H1 (cell line): ENCODE data around the gene IRF7. TPM values are rescaled to one million over a fixed set of nuclear protein-coding genes. Genes with fewer than 3 reads are reported as not detected.

Experiments used
- BCL11A ChIP-seq, 2 experiments: IDR thresholded peaks; one replicate each; pipeline ENCODE4 v1.6.1; 2011; ENCODE audit warnings: low read depth in 2 of 2, low read length in 2 of 2, mild to moderate bottlenecking in 2 of 2
- CREB1 ChIP-seq: IDR thresholded peaks from 2 replicates; pipeline ENCODE4 v1.6.1; 2012; ENCODE audit warnings: inconsistent platforms
- FOSL1 ChIP-seq: IDR thresholded peaks from 2 replicates; pipeline ENCODE4 v1.6.1; 2011; ENCODE audit warnings: mild to moderate bottlenecking, low read depth, low read length, moderate library complexity; ENCODE audit not compliant: insufficient read depth
- TCF12 ChIP-seq: IDR thresholded peaks from 2 replicates; pipeline ENCODE4 v1.6.1; 2011; ENCODE audit warnings: low read depth, mild to moderate bottlenecking, low read length
- polyA plus RNA-seq, 7 experiments: library from polyadenylated mRNA; depleted of rRNA in 3 of 7; stranded (reverse) in 5 of 7; unstranded in 2 of 7; fragments of >200 nt in 5 of 7; fragments of 200-250 nt in 2 of 7; gene quantifications; 1 replicate in 5 of 7; 2 replicates in 1 of 7; 4 replicates in 1 of 7; pipeline versions ENCODE4 v1.2.1 to v1.2.3, GENCODE V29; 2011 to 2013; ENCODE audit warnings: missing spikeins in 2 of 7, mixed read lengths in 2 of 7
- total RNA-seq: library from RNA; stranded (reverse); fragmentation: NEBNext Ultra II Directional; extraction: Animal tissue kit (Norgen Biotek cat#: 25700); gene quantifications from 2 replicates; pipeline ENCODE4 v1.2.1, GENCODE V29; 2021

IRF7 gene
- total and polyA plus RNA-seq, 2 of the 8 experiments (the other 6 are each of a cell fraction or from before 2014, with no cell fraction given), result 9.1 to 9.6 TPM

DNA sequence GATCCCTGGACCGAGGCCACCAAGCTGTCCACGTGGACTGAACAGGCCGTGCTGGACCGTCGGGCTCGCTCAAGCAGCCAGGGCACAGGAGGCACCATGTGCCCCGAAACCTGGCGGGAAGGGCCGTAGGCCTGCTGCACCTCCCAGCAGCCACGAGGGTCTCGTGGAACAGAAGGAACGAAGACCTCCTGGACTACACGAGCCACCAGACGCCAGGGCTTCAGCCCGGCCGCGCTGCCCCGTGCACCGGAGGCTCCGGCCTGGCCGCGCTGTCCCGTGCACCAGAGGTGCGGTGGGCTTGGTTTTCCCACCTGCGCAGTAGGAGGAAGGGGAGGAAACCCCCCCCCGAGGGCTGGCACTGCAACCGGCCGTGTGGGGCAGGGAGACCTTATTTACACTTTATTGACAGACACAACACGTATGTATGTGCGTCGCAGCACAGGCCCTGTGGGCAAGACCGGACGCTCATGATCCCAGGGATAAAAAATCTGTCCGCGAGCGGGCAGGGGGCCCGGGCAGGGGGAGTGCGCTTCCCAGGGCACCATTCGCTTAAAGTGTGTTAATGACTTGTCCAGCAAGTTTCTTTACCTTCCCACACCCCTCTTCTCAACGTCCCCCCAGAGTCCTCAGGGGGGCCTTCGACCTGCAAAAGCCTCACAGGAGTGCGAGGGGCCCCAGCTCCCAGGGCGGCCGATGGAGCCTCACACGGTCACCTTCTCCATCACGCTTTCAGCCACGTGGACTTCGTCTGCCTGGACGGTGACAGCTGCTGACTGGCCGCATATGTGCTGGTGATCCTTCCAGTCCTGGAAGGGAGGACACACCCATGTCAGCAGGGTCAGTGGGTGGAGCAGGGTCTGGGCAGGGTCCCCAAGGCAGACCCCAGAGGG lies 28.3 kb upstream of the IRF7 start (continued):
- no peak for TF ChIP-seq FOSL1
- no peak for TF ChIP-seq CREB1
- no peak for TF ChIP-seq BCL11A (IDR thresholded peaks at IDR 0.05; ENCODE audit: low read depth in 2 of 2, low read length in 2 of 2)
- TF ChIP-seq TCF12, result no peak
- TF ChIP-seq, all 59 proteins: peak for 2
